ENCODE data around the gene TMEM130. TPM values are rescaled to one million over a fixed set of nuclear protein-coding genes. Genes with fewer than 3 reads are reported as not detected.
"Not testable (repeated sequence)": the region's sequence is repeated elsewhere in the genome, so short reads cannot be mapped to it uniquely, and the experiment has no call there.

Gene TMEM130
- total and polyA plus RNA-seq, 2 experiments from 2014 or later = 0.33 to 0.90 TPM

DNA sequence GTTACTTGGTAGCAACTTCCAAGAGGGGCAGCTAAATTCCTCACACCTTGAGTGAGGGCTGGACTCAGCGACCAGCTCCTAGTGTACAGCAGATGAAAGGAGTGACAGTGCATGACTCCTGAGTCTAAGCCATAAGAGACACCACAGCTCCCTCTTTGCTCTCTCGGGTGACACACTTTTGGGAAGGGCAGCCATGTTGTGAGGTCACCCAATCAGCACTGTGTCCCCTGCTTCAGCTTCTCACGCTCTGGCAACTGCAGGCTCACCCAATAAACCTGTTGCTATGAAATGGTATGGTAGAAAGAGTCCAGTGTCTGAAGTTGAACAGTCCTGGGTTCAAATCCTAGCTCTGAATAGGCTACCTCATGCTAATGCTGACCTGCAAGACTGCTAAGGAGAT lies 20.9 kb downstream of the TMEM130 start:
- Histone ChIP-seq H3K9me3 (ENCODE audit: low read depth) (no peaks in the 10 kb centered on the region), H3K4me1 (ENCODE audit: insufficient read depth) (no peaks in the 10 kb centered on the region), H3K27me3 (no peaks in the 10 kb centered on the region), H2AFZ (no peak overlapping the region), H3K4me2 (no peak overlapping the region), H3K27ac (no peak overlapping the region), H3K4me3 (no peak overlapping the region), H3K79me2 (no peaks in the 10 kb centered on the region), H3K9me2 (replicated peaks; ENCODE audit: insufficient read depth) (no peaks in the 10 kb centered on the region), H4K20me1 (ENCODE audit: insufficient read depth, poor library complexity, severe bottlenecking) (no peaks in the 10 kb centered on the region), H3K36me3 (replicated peaks; ENCODE audit: insufficient read depth, low read depth) (no peaks in the 10 kb centered on the region)
- DNase-seq (ENCODE audit: low spot score) = no peak
- TF ChIP-seq EZH2 (IDR thresholded peaks at IDR 0.05; ENCODE audit: borderline replicate concordance) (no peak), EZH2phosphoT487 (IDR thresholded peaks at IDR 0.05; ENCODE audit: low read depth, severe bottlenecking, unreplicated experiment) (no peak)
- TF ChIP-seq, protein P1, sequence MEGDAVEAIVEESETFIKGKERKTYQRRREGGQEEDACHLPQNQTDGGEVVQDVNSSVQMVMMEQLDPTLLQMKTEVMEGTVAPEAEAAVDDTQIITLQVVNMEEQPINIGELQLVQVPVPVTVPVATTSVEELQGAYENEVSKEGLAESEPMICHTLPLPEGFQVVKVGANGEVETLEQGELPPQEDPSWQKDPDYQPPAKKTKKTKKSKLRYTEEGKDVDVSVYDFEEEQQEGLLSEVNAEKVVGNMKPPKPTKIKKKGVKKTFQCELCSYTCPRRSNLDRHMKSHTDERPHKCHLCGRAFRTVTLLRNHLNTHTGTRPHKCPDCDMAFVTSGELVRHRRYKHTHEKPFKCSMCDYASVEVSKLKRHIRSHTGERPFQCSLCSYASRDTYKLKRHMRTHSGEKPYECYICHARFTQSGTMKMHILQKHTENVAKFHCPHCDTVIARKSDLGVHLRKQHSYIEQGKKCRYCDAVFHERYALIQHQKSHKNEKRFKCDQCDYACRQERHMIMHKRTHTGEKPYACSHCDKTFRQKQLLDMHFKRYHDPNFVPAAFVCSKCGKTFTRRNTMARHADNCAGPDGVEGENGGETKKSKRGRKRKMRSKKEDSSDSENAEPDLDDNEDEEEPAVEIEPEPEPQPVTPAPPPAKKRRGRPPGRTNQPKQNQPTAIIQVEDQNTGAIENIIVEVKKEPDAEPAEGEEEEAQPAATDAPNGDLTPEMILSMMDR (IDR thresholded peaks at IDR 0.05; ENCODE audit: poor library complexity) = no peak
- 91% methylated on average over 3 of the region's 3 CpGs for WGBS (ENCODE audit: low lambda C conversion rate, missing lambda C conversion rate)

DNA sequence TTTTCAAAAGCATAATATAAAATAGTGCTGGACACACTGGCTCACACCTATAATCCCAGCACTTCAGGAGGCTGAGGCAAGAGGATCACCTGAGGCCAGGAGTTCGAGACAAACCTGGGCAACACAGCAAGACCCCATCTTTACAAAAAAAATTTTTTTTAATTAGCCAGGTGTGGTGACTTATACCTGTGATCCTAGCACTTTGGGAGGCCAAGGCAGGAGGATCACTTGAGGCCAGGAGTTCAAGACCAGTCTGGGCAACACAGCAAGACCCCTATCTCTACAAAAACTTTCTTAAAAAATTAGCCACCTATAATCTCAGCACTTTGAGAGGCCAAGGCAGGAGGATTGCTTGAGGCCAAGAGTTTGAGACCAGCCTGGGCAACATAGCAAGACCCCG lies 27.3 kb downstream of the TMEM130 start:
- WGBS (ENCODE audit: low lambda C conversion rate, missing lambda C conversion rate) = 82% methylated on average over 2 of the region's 2 CpGs
- H3K9me3 ChIP-seq (ENCODE audit: low read depth); H2AFZ ChIP-seq; H3K36me3 ChIP-seq (replicated peaks; ENCODE audit: insufficient read depth, low read depth); H3K4me1 ChIP-seq (ENCODE audit: insufficient read depth); H4K20me1 ChIP-seq (ENCODE audit: insufficient read depth, poor library complexity, severe bottlenecking); H3K27me3 ChIP-seq; H3K4me3 ChIP-seq; H3K4me2 ChIP-seq; DNase-seq (ENCODE audit: low spot score); H3K27ac ChIP-seq; H3K9me2 ChIP-seq (replicated peaks; ENCODE audit: insufficient read depth); H3K79me2 ChIP-seq: not testable (repeated sequence)

DNA sequence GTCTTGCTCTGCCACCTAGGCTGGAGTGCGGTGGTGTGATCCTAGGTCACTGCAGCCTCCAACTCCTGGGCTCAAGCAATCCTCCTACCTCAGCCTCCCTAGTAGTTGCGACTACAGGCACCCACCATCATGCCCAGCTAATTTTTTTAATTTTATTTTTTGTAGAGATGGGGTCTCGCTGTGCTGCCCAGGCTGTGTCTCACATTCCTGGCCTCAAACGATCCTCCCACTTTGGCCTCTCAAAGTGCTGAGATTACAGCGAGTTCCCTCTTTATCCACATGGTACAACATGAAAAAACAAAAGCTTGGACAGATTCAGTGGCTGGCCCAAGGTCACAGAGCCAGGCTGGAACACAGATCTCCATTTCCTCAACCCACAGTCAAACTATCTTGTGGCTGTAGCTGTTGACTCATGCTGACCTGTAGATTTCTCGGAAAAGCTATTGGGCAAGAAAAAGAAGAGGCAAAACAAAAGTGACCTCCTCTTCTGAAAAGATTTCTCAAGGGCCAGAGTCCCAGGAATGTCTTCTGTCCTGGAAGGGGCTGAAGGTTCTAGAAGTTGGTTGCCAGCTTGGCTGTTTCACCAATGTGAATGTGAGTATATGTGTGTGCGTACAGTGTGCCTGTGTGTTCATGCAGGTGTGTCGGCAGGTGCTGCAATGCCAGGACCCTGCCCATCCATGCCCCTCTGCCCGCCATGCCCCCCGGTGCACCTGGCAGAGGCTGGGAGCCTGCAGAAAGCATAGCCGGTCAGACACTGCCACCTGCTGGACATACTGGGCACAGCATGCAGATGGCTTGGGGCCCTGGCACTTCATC lies 28.4 kb downstream of the TMEM130 start:
- no peaks in the 10 kb centered on the region for H4K20me1 ChIP-seq (ENCODE audit: insufficient read depth, poor library complexity, severe bottlenecking)
- no peak overlapping the region for H3K4me3 ChIP-seq
- H3K4me2 ChIP-seq = peak overlapping the region; percentile 12
- H3K36me3 ChIP-seq (replicated peaks; ENCODE audit: insufficient read depth, low read depth) = no peaks in the 10 kb centered on the region
- H3K9me2 ChIP-seq (replicated peaks; ENCODE audit: insufficient read depth) = no peaks in the 10 kb centered on the region
- no peaks in the 10 kb centered on the region for H3K9me3 ChIP-seq (ENCODE audit: low read depth)
- no peaks in the 10 kb centered on the region for H3K79me2 ChIP-seq
- H2AFZ ChIP-seq = no peak overlapping the region
- DNase-seq (ENCODE audit: low spot score) = peak; percentile 73
- TF ChIP-seq EZH2 (IDR thresholded peaks at IDR 0.05; ENCODE audit: borderline replicate concordance) (no peak), EZH2phosphoT487 (IDR thresholded peaks at IDR 0.05; ENCODE audit: low read depth, severe bottlenecking, unreplicated experiment) (no peak)
- TF ChIP-seq, protein P1 (IDR thresholded peaks at IDR 0.05; ENCODE audit: poor library complexity) = peak; percentile 96
- H3K27ac ChIP-seq = peak overlapping the region; percentile 40
- no peaks in the 10 kb centered on the region for H3K4me1 ChIP-seq (ENCODE audit: insufficient read depth)
- H3K27me3 ChIP-seq = no peaks in the 10 kb centered on the region
- WGBS (ENCODE audit: low lambda C conversion rate, missing lambda C conversion rate) = 44% methylated on average over 11 of the region's 11 CpGs

DNA sequence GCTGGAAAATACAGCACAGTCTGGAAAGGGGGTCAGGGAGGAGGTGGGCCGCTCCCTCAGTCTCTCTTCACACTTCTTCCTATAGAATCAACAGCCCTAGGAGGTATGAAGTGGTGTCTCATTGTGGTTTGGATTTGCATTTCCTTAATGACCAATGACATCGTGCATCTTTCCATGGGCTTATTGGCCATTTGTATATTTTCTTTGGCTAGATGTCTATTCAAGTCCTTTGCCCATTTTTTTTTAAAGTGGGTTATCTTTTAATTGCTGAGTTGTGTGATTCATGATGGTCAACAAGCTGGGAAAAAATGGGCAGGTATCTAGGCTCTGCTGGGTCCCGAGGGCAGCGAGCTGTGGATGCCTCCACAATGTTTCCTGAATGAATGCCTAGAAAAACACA lies 29.1 kb downstream of the TMEM130 start:
- Histone ChIP-seq H3K4me3 (no peak overlapping the region), H2AFZ (no peak overlapping the region), H3K9me3 (ENCODE audit: low read depth) (no peaks in the 10 kb centered on the region), H3K79me2 (no peaks in the 10 kb centered on the region), H3K9me2 (replicated peaks; ENCODE audit: insufficient read depth) (no peaks in the 10 kb centered on the region), H3K4me2 (no peak overlapping the region), H3K27me3 (no peaks in the 10 kb centered on the region), H3K27ac (no peak overlapping the region), H4K20me1 (ENCODE audit: insufficient read depth, poor library complexity, severe bottlenecking) (no peaks in the 10 kb centered on the region), H3K4me1 (ENCODE audit: insufficient read depth) (no peaks in the 10 kb centered on the region), H3K36me3 (replicated peaks; ENCODE audit: insufficient read depth, low read depth) (no peaks in the 10 kb centered on the region)
- WGBS (ENCODE audit: low lambda C conversion rate, missing lambda C conversion rate) = 69% methylated on average over 4 of the region's 4 CpGs
- DNase-seq (ENCODE audit: low spot score) = no peak
- TF ChIP-seq, protein P1 (IDR thresholded peaks at IDR 0.05; ENCODE audit: poor library complexity) = no peak
- no peak for TF ChIP-seq EZH2 (IDR thresholded peaks at IDR 0.05; ENCODE audit: borderline replicate concordance)
- TF ChIP-seq EZH2phosphoT487 (IDR thresholded peaks at IDR 0.05; ENCODE audit: low read depth, severe bottlenecking, unreplicated experiment) = no peak
